H1 (cell line): ENCODE data around the gene NDUFA3. TPM values are rescaled to one million over a fixed set of nuclear protein-coding genes. Genes with fewer than 3 reads are reported as not detected.

Experiments
- BCL11A ChIP-seq, 2 experiments: IDR thresholded peaks; one replicate each; pipeline ENCODE4 v1.6.1; 2011; ENCODE audit warnings: low read depth in 2 of 2, low read length in 2 of 2, mild to moderate bottlenecking in 2 of 2
- CHD2 ChIP-seq: IDR thresholded peaks from 2 replicates; pipeline ENCODE4 v1.6.1; 2012; ENCODE audit warnings: low read length, improper control_type of control experiment
- CREB1 ChIP-seq: IDR thresholded peaks from 2 replicates; pipeline ENCODE4 v1.6.1; 2012; ENCODE audit warnings: inconsistent platforms
- GABPA ChIP-seq: IDR thresholded peaks from 2 replicates; pipeline ENCODE4 v1.6.1; 2011; ENCODE audit warnings: mild to moderate bottlenecking, low read length, moderate library complexity, borderline replicate concordance; ENCODE audit not compliant: insufficient read depth
- GTF2F1 ChIP-seq: IDR thresholded peaks from 2 replicates; pipeline ENCODE4 v1.6.1; 2012; ENCODE audit warnings: low read depth, low read length, improper control_type of control experiment, borderline replicate concordance
- HDAC2 ChIP-seq, 2 experiments: fragments of 300-600 bp in 1 of 2; sonication (generic) in 1 of 2; IDR thresholded peaks; 2 replicates each; pipeline ENCODE4 v1.6.1; 2011 to 2012; ENCODE audit warnings: low read depth in 2 of 2, low read length in 2 of 2, mild to moderate bottlenecking in 2 of 2, moderate library complexity in 2 of 2, borderline replicate concordance in 1 of 2, inconsistent platforms in 1 of 2
- KDM1A ChIP-seq: fragments of 200-600, 300-600 bp; sonication (generic); IDR thresholded peaks from 2 replicates; pipeline ENCODE4 v1.7.1; 2016; ENCODE audit warnings: mild to moderate bottlenecking, low read length, borderline replicate concordance
- KDM4A ChIP-seq: IDR thresholded peaks from one replicate; pipeline ENCODE4 v1.7.1; 2012; ENCODE audit warnings: low read depth, mild to moderate bottlenecking, moderate library complexity, low read length, inconsistent platforms; ENCODE audit not compliant: severe bottlenecking
- KDM5A ChIP-seq: fragments of 200-600 bp; IDR thresholded peaks from 2 replicates; pipeline ENCODE4 v1.7.1; 2012; ENCODE audit warnings: mild to moderate bottlenecking, low read length, inconsistent platforms, mixed read lengths
- MAFK ChIP-seq: IDR thresholded peaks from 2 replicates; pipeline ENCODE4 v1.6.1; 2012; ENCODE audit warnings: low read depth, mild to moderate bottlenecking, improper control_type of control experiment, low read length
- NANOG ChIP-seq: IDR thresholded peaks from 2 replicates; pipeline ENCODE4 v1.6.1; 2011; ENCODE audit warnings: low read length, low read depth, mild to moderate bottlenecking, inconsistent platforms; ENCODE audit not compliant: insufficient read depth, poor library complexity, severe bottlenecking
- POLR2AphosphoS5 ChIP-seq: IDR thresholded peaks from 2 replicates; pipeline ENCODE4 v1.6.1; 2011; ENCODE audit warnings: low read depth, low read length
- RBBP5 ChIP-seq: IDR thresholded peaks from 2 replicates; pipeline ENCODE4 v1.7.1; 2012; ENCODE audit warnings: low read depth, mild to moderate bottlenecking, inconsistent platforms, low read length, moderate library complexity, borderline replicate concordance
- SIRT6 ChIP-seq: IDR thresholded peaks from one replicate; pipeline ENCODE4 v1.7.1; 2012; ENCODE audit warnings: low read length, inconsistent platforms
- SIX5 ChIP-seq: IDR thresholded peaks from 2 replicates; pipeline ENCODE4 v1.6.1; 2011; ENCODE audit warnings: mild to moderate bottlenecking, low read depth, low read length
- SP1 ChIP-seq: IDR thresholded peaks from 2 replicates; pipeline ENCODE4 v1.6.1; 2011; ENCODE audit warnings: low read depth, low read length
- SUZ12 ChIP-seq: fragments of 200-600 bp; sonication (generic); IDR thresholded peaks from 2 replicates; pipeline ENCODE4 v1.6.1; 2012; ENCODE audit warnings: mild to moderate bottlenecking, inconsistent platforms, low read length, moderate library complexity, mixed read lengths
- TAF1 ChIP-seq: IDR thresholded peaks from 2 replicates; pipeline ENCODE4 v1.6.1; 2011; ENCODE audit warnings: mild to moderate bottlenecking, low read depth, low read length
- polyA plus RNA-seq, 7 experiments: library from polyadenylated mRNA; depleted of rRNA in 3 of 7; stranded (reverse) in 5 of 7; unstranded in 2 of 7; fragments of >200 nt in 5 of 7; fragments of 200-250 nt in 2 of 7; gene quantifications; 1 replicate in 5 of 7; 2 replicates in 1 of 7; 4 replicates in 1 of 7; pipeline versions ENCODE4 v1.2.1 to v1.2.3, GENCODE V29; 2011 to 2013; ENCODE audit warnings: missing spikeins in 2 of 7, mixed read lengths in 2 of 7
- total RNA-seq: library from RNA; stranded (reverse); fragmentation: NEBNext Ultra II Directional; extraction: Animal tissue kit (Norgen Biotek cat#: 25700); gene quantifications from 2 replicates; pipeline ENCODE4 v1.2.1, GENCODE V29; 2021
- TF ChIP-seq, protein P1 (sequence below): IDR thresholded peaks from 2 replicates; pipeline ENCODE4 v1.6.1; 2011; ENCODE audit warnings: low read depth, mild to moderate bottlenecking, low read length; ENCODE audit not compliant: insufficient read depth
- TF ChIP-seq, protein P2 (sequence below): IDR thresholded peaks from 2 replicates; pipeline ENCODE4 v1.6.1; 2012; ENCODE audit warnings: inconsistent platforms

Gene NDUFA3
- total and polyA plus RNA-seq, 2 of the 8 experiments (the other 6 are each of a cell fraction or from before 2014, with no cell fraction given): 175 to 208 TPM

- TF ChIP-seq SIRT6 (no peak), GABPA (no peak), CREB1 (peak; percentile 90), MAFK (no peak), SP1 (0 out of 2 replicates have a peak, but pooled peaks have one; percentile 5), TAF1 (peak; percentile 86), KDM4A (peak; percentile 63), HDAC2 (IDR thresholded peaks at IDR 0.05; ENCODE audit: borderline replicate concordance in 1 of 2, low read depth in 2 of 2, low read length in 2 of 2) (peak in 1 of 2 experiments; percentile 99; a peak in 3 of 4 replicates), GTF2F1 (no peak), BCL11A (IDR thresholded peaks at IDR 0.05; ENCODE audit: low read depth in 2 of 2, low read length in 2 of 2) (no peak), KDM5A (peak; percentile 93), POLR2AphosphoS5 (peak; percentile 73; the same call in 1 of the 2 replicates), SUZ12 (no peak), KDM1A (peak; percentile 100), CHD2 (0 out of 2 replicates have a peak, but pooled peaks have one; percentile 49), RBBP5 (no peak), NANOG (no peak), SIX5 (peak; percentile 85)
- TF ChIP-seq, protein P1, sequence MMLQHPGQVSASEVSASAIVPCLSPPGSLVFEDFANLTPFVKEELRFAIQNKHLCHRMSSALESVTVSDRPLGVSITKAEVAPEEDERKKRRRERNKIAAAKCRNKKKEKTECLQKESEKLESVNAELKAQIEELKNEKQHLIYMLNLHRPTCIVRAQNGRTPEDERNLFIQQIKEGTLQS: peak; percentile 70; the same call in 1 of the 2 replicates
- TF ChIP-seq, protein P2, sequence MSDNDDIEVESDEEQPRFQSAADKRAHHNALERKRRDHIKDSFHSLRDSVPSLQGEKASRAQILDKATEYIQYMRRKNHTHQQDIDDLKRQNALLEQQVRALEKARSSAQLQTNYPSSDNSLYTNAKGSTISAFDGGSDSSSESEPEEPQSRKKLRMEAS: peak; percentile 55; the same call in 1 of the 2 replicates
Observed at GRCh38 chr19:54102421-54103169, at the start of gene NDUFA3 (continued).
